OCI-LY1 (cell line): ENCODE data around the gene ANKRD7.

Experiments
- H2AFZ ChIP-seq: fragments of 200-600 bp; sonication (generic), shearing (Covaris generic); 2 replicates; pipeline ENCODE4 v1.6.0; 2014; ENCODE audit warnings: antibody characterized with exemption, mild to moderate bottlenecking, low read length
- H3F3A ChIP-seq: fragments of 200-600 bp; sonication (generic), shearing (Covaris generic); 2 replicates; pipeline ENCODE4 v1.6.0; 2014; ENCODE audit warnings: mild to moderate bottlenecking, antibody characterized with exemption, low read length, moderate library complexity; ENCODE audit not compliant: insufficient read depth
- H3K27ac ChIP-seq: fragments of 200-600 bp; sonication (generic); 2 replicates; pipeline ENCODE4 v1.5.1; 2014; ENCODE audit warnings: low read length, mixed run types, mild to moderate bottlenecking, low read depth; ENCODE audit not compliant: poor library complexity, severe bottlenecking
- H3K27me3 ChIP-seq: fragments of 200-600 bp; sonication (generic); 2 replicates; pipeline ENCODE4 v1.6.0; 2014; ENCODE audit warnings: antibody characterized with exemption, mild to moderate bottlenecking, low read length, moderate library complexity; ENCODE audit not compliant: insufficient read depth
- H3K36me3 ChIP-seq: fragments of 200-600 bp; sonication (generic); 2 replicates; pipeline ENCODE4 v1.6.1; 2014; ENCODE audit warnings: mild to moderate bottlenecking, antibody characterized with exemption, low read length, moderate library complexity, mixed read lengths; ENCODE audit not compliant: insufficient read depth
- H3K4me1 ChIP-seq: fragments of 200-600 bp; sonication (generic); 2 replicates; pipeline ENCODE4 v1.5.1; 2014; ENCODE audit warnings: mild to moderate bottlenecking, low read length, moderate library complexity; ENCODE audit not compliant: insufficient read depth, severe bottlenecking
- H3K4me2 ChIP-seq: fragments of 200-600 bp; sonication (generic), shearing (Covaris generic); 2 replicates; pipeline ENCODE4 v1.6.1; 2014; ENCODE audit warnings: low read length
- H3K4me3 ChIP-seq: fragments of 200-600 bp; sonication (generic); 2 replicates; pipeline ENCODE4 v1.5.1; 2014; ENCODE audit warnings: low read length, low read depth, mild to moderate bottlenecking, mixed read lengths; ENCODE audit not compliant: poor library complexity, severe bottlenecking
- H3K79me2 ChIP-seq: fragments of 200-600 bp; shearing (Covaris generic); 2 replicates; pipeline ENCODE4 v1.6.1; 2016; ENCODE audit warnings: mixed run types, low read length, mixed read lengths; ENCODE audit not compliant: insufficient read depth
- H3K9ac ChIP-seq: fragments of 200-600 bp; sonication (generic), shearing (Covaris generic); 2 replicates; pipeline ENCODE4 v1.6.1; 2014; ENCODE audit warnings: mild to moderate bottlenecking, low read length, mixed read lengths
- H3K9me2 ChIP-seq: fragments of 200-600 bp; sonication (generic), shearing (Covaris generic); 2 replicates; pipeline ENCODE4 v1.6.1; 2014; ENCODE audit warnings: low read depth, mild to moderate bottlenecking, low read length, mixed read lengths
- H3K9me3 ChIP-seq: fragments of 200-600 bp; shearing (Covaris generic); 2 replicates; pipeline ENCODE4 v1.6.1; 2014; ENCODE audit warnings: low read length, mixed read lengths
- H4K20me1 ChIP-seq: fragments of 200-600 bp; sonication (generic), shearing (Covaris generic); 2 replicates; pipeline ENCODE4 v1.6.0; 2016; ENCODE audit warnings: mild to moderate bottlenecking, low read length; ENCODE audit not compliant: insufficient read depth
- CTCF ChIP-seq: fragments of 200-600 bp; sonication (generic), shearing (Covaris generic); IDR thresholded peaks from 2 replicates; pipeline ENCODE4 v1.5.1; 2017; ENCODE audit warnings: mild to moderate bottlenecking, antibody characterized with exemption, low read length, moderate library complexity, mixed read lengths
- EZH2 ChIP-seq: fragments of 200-600 bp; sonication (generic), shearing (Covaris generic); IDR thresholded peaks from 2 replicates; pipeline ENCODE4 v1.8.0; 2017; ENCODE audit warnings: borderline replicate concordance, mixed run types, mild to moderate bottlenecking, antibody characterized with exemption, low read length, moderate library complexity, mixed read lengths

ANKRD7 gene

GRCh38 chr7:118285358-118285757 lies 60.9 kb downstream of the ANKRD7 start:
- H3K27ac ChIP-seq = no peak overlapping the region
- H3K27me3 ChIP-seq = no peaks in the 10 kb centered on the region
- H3K79me2 ChIP-seq = no peaks in the 10 kb centered on the region
- no peak for TF ChIP-seq CTCF
- no peak for TF ChIP-seq EZH2
- H3K36me3 ChIP-seq = no peaks in the 10 kb centered on the region
- no peak overlapping the region for H3K9ac ChIP-seq
- H3K9me2 ChIP-seq = no peaks in the 10 kb centered on the region
- no peak overlapping the region for H3K4me3 ChIP-seq
- no peak overlapping the region for H2AFZ ChIP-seq
- H3K4me1 ChIP-seq = peaks cover 7% of the 10 kb centered on the region
- 0 out of 2 replicates have a peak, but pooled peaks cover 2% of the 10 kb centered on the region for H3K9me3 ChIP-seq
- no peaks in the 10 kb centered on the region for H4K20me1 ChIP-seq
- H3F3A ChIP-seq = no peaks in the 10 kb centered on the region
- no peak overlapping the region for H3K4me2 ChIP-seq

- no peaks in the 10 kb centered on the region for H3K79me2 ChIP-seq
- no peaks in the 10 kb centered on the region for H4K20me1 ChIP-seq
- H3K9me2 ChIP-seq = no peaks in the 10 kb centered on the region
- H3F3A ChIP-seq = no peaks in the 10 kb centered on the region
- peaks cover 7% of the 10 kb centered on the region for H3K4me1 ChIP-seq
- H3K9ac ChIP-seq = no peak overlapping the region
- H3K9me3 ChIP-seq = peaks cover 7% of the 10 kb centered on the region; the same call in 1 of the 2 replicates
- no peak overlapping the region for H2AFZ ChIP-seq
- H3K4me3 ChIP-seq = no peak overlapping the region
- H3K4me2 ChIP-seq = no peak overlapping the region
- H3K27me3 ChIP-seq = no peaks in the 10 kb centered on the region
- no peaks in the 10 kb centered on the region for H3K36me3 ChIP-seq
- no peak overlapping the region for H3K27ac ChIP-seq
- TF ChIP-seq CTCF (no peak), EZH2 (no peak)
These were observed 61.6 kb downstream of the ANKRD7 start for GRCh38 chr7:118286131-118286530.

GRCh38 chr7:118288098-118288497 lies 63.6 kb downstream of the ANKRD7 start:
- Histone ChIP-seq H3K9ac (no peak overlapping the region), H3K9me3 (peaks cover 5% of the 10 kb centered on the region; the same call in 1 of the 2 replicates), H3K27me3 (no peaks in the 10 kb centered on the region), H3K79me2 (no peaks in the 10 kb centered on the region), H3K27ac (no peak overlapping the region), H2AFZ (no peak overlapping the region), H4K20me1 (no peaks in the 10 kb centered on the region), H3K4me3 (no peak overlapping the region), H3K36me3 (no peaks in the 10 kb centered on the region), H3K4me1 (peaks cover 7% of the 10 kb centered on the region), H3K4me2 (no peak overlapping the region), H3F3A (no peaks in the 10 kb centered on the region), H3K9me2 (no peaks in the 10 kb centered on the region)
- TF ChIP-seq EZH2 = no peak
- no peak for TF ChIP-seq CTCF
